HCT116 (cell line): ENCODE results near the gene APBB1IP. TPM values are rescaled to one million over a fixed set of nuclear protein-coding genes. Genes with fewer than 3 reads are reported as not detected.

Experiments
- ATAC-seq: fragments of 200-7000 bp; cut with Tn5 transposase; 2 replicates; pipeline ENCODE4 v1.9.1; 2020; ENCODE audit warnings: mild to moderate bottlenecking, moderate library complexity
- BruUV-seq: library from RNA; stranded (reverse); fragments of 400-500 nt; replicated peaks from 2 replicates; lab custom pipeline; 2021; lab: Mats Ljungman, UMichigan
- CTCF ChIA-PET: fragments of 300-600 bp; sonication (Branson Sonifier 250); formaldehyde crosslinking; loops from one replicate; lab custom pipeline; 2021; ENCODE audit warnings: antibody characterized with exemption; lab: Charles Lee
- POLR2A ChIA-PET: fragments of 300-600, 350-600 bp; sonication (Branson Sonifier 250); formaldehyde crosslinking; loops from one replicate; lab custom pipeline; 2021; ENCODE audit warnings: antibody characterized with exemption; lab: Charles Lee
- RAD21 ChIA-PET, 2 experiments: fragments of 300-600 bp; sonication (Branson Sonifier 250); formaldehyde crosslinking; loops; one replicate each; lab custom pipeline; 2023; ENCODE audit warnings: low total read pairs in 2 of 2; ENCODE audit not compliant: uncharacterized antibody in 2 of 2, unreplicated experiment in 2 of 2, low non-redundant PET in 1 of 2; lab: Charles Lee
- DNase-seq: peaks from one replicate; pipeline ENCODE4 v3.0.0-alpha.2; 2010; ENCODE audit warnings: low read depth, low spot score
- H2AFZ ChIP-seq: fragments of 200-600 bp; shearing (Covaris generic), sonication (generic); 2 replicates; pipeline ENCODE4 v1.6.1; 2017; ENCODE audit warnings: low read depth, mixed run types, mixed read lengths, antibody characterized with exemption, low read length; ENCODE audit not compliant: poor library complexity, severe bottlenecking
- H3K27ac ChIP-seq: 2 replicates; pipeline ENCODE4 v1.5.1; 2012; ENCODE audit warnings: low read depth, low read length
- H3K27me3 ChIP-seq: fragments of 200-600 bp; sonication (generic); 2 replicates; pipeline ENCODE4 v1.6.1; 2016; ENCODE audit warnings: mixed run types, low read length, mixed read lengths; ENCODE audit not compliant: insufficient read depth
- H3K36me3 ChIP-seq, 2 experiments: fragments of 200-500 bp in 1 of 2; fragments of 200-600 bp in 1 of 2; sonication (Bioruptor generic) in 1 of 2; sonication (generic) in 1 of 2; 2 replicates each; pipeline versions ENCODE4 v1.5.1 to v1.6.1; 2014 to 2016; ENCODE audit warnings: low read length in 2 of 2, inconsistent platforms in 1 of 2, mixed read lengths in 1 of 2, mixed run types in 1 of 2; ENCODE audit not compliant: insufficient read depth in 2 of 2, control insufficient read depth in 1 of 2
- H3K4me1 ChIP-seq, 2 experiments: fragments of 200-600 bp in 1 of 2; sonication (generic) in 1 of 2; 2 replicates each; pipeline versions ENCODE4 v1.5.1 to v1.6.1; 2012 to 2017; ENCODE audit warnings: low read length in 2 of 2, inconsistent platforms in 1 of 2, mild to moderate bottlenecking in 1 of 2, mixed read lengths in 1 of 2, mixed run types in 1 of 2, moderate library complexity in 1 of 2; ENCODE audit not compliant: insufficient read depth in 2 of 2, control insufficient read depth in 1 of 2
- H3K4me2 ChIP-seq: fragments of 200-600 bp; sonication (generic); 2 replicates; pipeline ENCODE4 v1.6.1; 2017; ENCODE audit warnings: mixed run types, low read length, mixed read lengths
- H3K4me3 ChIP-seq, 2 experiments: fragments of 200-600 bp in 1 of 2; sonication (generic) in 1 of 2; replicated peaks in 1 of 2; 2 replicates each; pipeline ENCODE4 v1.5.1; 2011 to 2016; ENCODE audit warnings: low read length in 2 of 2, control low read depth in 1 of 2, low read depth in 1 of 2, mild to moderate bottlenecking in 1 of 2, mixed read lengths in 1 of 2, mixed run types in 1 of 2
- H3K79me2 ChIP-seq: fragments of 200-600 bp; sonication (generic); 2 replicates; pipeline ENCODE4 v1.6.1; 2017; ENCODE audit warnings: mild to moderate bottlenecking, mixed run types, low read length, moderate library complexity, mixed read lengths; ENCODE audit not compliant: insufficient read depth
- H3K9ac ChIP-seq: fragments of 200-600 bp; sonication (generic); 2 replicates; pipeline ENCODE4 v1.6.1; 2016; ENCODE audit warnings: low read length, mixed read lengths
- H3K9me2 ChIP-seq: fragments of 200-600 bp; sonication (generic), shearing (Covaris generic); 2 replicates; pipeline ENCODE4 v1.6.1; 2017; ENCODE audit warnings: mixed run types, mild to moderate bottlenecking, moderate library complexity; ENCODE audit not compliant: insufficient read depth
- H3K9me3 ChIP-seq, 2 experiments: fragments of 200-500 bp in 1 of 2; fragments of 200-600 bp in 1 of 2; sonication (Bioruptor generic) in 1 of 2; sonication (generic) in 1 of 2; 2 replicates each; pipeline ENCODE4 v1.6.1; 2014 to 2017; ENCODE audit warnings: low read length in 2 of 2, mixed read lengths in 2 of 2, inconsistent platforms in 1 of 2, low read depth in 1 of 2, mild to moderate bottlenecking in 1 of 2, mixed run types in 1 of 2, moderate library complexity in 1 of 2; ENCODE audit not compliant: control insufficient read depth in 1 of 2, insufficient read depth in 1 of 2
- H4K20me1 ChIP-seq: fragments of 200-600 bp; sonication (generic), shearing (Covaris generic); 2 replicates; pipeline ENCODE4 v1.6.1; 2017; ENCODE audit warnings: mixed run types, mild to moderate bottlenecking, moderate library complexity; ENCODE audit not compliant: insufficient read depth
- CEBPB ChIP-seq: IDR thresholded peaks from 2 replicates; pipeline ENCODE4 v1.6.1; 2012; ENCODE audit warnings: low read depth
- ELF1 ChIP-seq: IDR thresholded peaks from 2 replicates; pipeline ENCODE4 v1.6.1; 2012; ENCODE audit warnings: low read depth, borderline replicate concordance
- MAX ChIP-seq: IDR thresholded peaks from 2 replicates; pipeline ENCODE4 v1.6.1; 2012
- SP1 ChIP-seq: IDR thresholded peaks from 2 replicates; pipeline ENCODE4 v1.6.1; 2012; ENCODE audit warnings: low read depth
- YY1 ChIP-seq: IDR thresholded peaks from 2 replicates; pipeline ENCODE4 v1.6.1; 2011; ENCODE audit warnings: low read length, low read depth, moderate library complexity, mild to moderate bottlenecking; ENCODE audit not compliant: insufficient replicate concordance; ENCODE audit errors: extremely low read depth
- ZBTB33 ChIP-seq: IDR thresholded peaks from 2 replicates; pipeline ENCODE4 v1.6.1; 2011; ENCODE audit warnings: mild to moderate bottlenecking, low read length, moderate library complexity; ENCODE audit not compliant: insufficient replicate concordance; ENCODE audit errors: extremely low read depth
- ZFX ChIP-seq: fragments of 450-650 bp; IDR thresholded peaks from 2 replicates; pipeline ENCODE4 v1.6.1; 2017
- intact Hi-C: fragments of 100-400 bp; cut with micrococcal nuclease; formaldehyde crosslinking; loops from 2 replicates; pipeline ENCODE4 v1.10.0; 2022
- total RNA-seq: library from RNA; stranded (reverse); gene quantifications from one replicate; pipeline ENCODE4 v1.2.1, GENCODE V29; 2021; ENCODE audit not compliant: unreplicated experiment

Gene APBB1IP
- total RNA-seq, 1 experiment from 2014 or later = 0.27 TPM

GRCh38 chr10:26540601-26541000, 102.5 kb downstream of the APBB1IP start:
- ATAC-seq (no peak), DNase-seq (no peak)
- no TSS peak for BruUV-seq
- no peak overlapping the region for H3K4me3 ChIP-seq
- no peaks in the 10 kb centered on the region for H3K36me3 ChIP-seq
- intact Hi-C loops = no loop called here
- no peak overlapping the region for H3K9ac ChIP-seq
- ChIA-PET POLR2A (no interaction called here), RAD21 (no interaction called here), CTCF (no interaction called here)
- no peak overlapping the region for H3K4me2 ChIP-seq
- H4K20me1 ChIP-seq = no peaks in the 10 kb centered on the region
- H3K79me2 ChIP-seq = no peaks in the 10 kb centered on the region
- TF ChIP-seq SP1 = no peak
- no peak for TF ChIP-seq ZBTB33
- no peaks in the 10 kb centered on the region for H3K9me3 ChIP-seq
- H3K9me2 ChIP-seq = no peaks in the 10 kb centered on the region
- no peaks in the 10 kb centered on the region for H3K4me1 ChIP-seq
- H3K27me3 ChIP-seq = peaks cover 3% of the 10 kb centered on the region; the same call in 1 of the 2 replicates
- H3K27ac ChIP-seq = no peak overlapping the region
- no peak overlapping the region for H2AFZ ChIP-seq

GRCh38 chr10:26543567-26544306, 105.6 kb downstream of the APBB1IP start:
- no peak overlapping the region for H3K27ac ChIP-seq
- no peaks in the 10 kb centered on the region for H3K9me3 ChIP-seq
- ChIA-PET RAD21 (no interaction called here), CTCF (no interaction called here), POLR2A (no interaction called here)
- no peak overlapping the region for H2AFZ ChIP-seq
- TF ChIP-seq SP1 = no peak
- no peak for TF ChIP-seq YY1
- no peak for TF ChIP-seq CEBPB
- no peak for TF ChIP-seq ZFX
- no peak for TF ChIP-seq ELF1
- no peak for TF ChIP-seq MAX
- no peaks in the 10 kb centered on the region for H3K9me2 ChIP-seq
- no peaks in the 10 kb centered on the region for H3K36me3 ChIP-seq
- H3K27me3 ChIP-seq = peaks cover 3% of the 10 kb centered on the region; the same call in 1 of the 2 replicates
- no peaks in the 10 kb centered on the region for H3K79me2 ChIP-seq
- intact Hi-C loops = no loop called here
- no peak overlapping the region for H3K4me2 ChIP-seq
- H3K4me1 ChIP-seq = no peaks in the 10 kb centered on the region
- no peak overlapping the region for H3K9ac ChIP-seq
- ATAC-seq (no peak), DNase-seq (no peak)
- H4K20me1 ChIP-seq = no peaks in the 10 kb centered on the region
- H3K4me3 ChIP-seq = no peak overlapping the region
- BruUV-seq = no TSS peak
